Stomach (tissue), 9 donors: ENCODE measurements around the gene IL1RAPL2. TPM values are rescaled to one million over a fixed set of nuclear protein-coding genes. Genes with fewer than 3 reads are reported as not detected.
"Not testable (repeated sequence)": the region's sequence is repeated elsewhere in the genome, so short reads cannot be mapped to it uniquely, and the experiment has no call there.

ENCODE experiments used
- DNase-seq, 2 donors: peaks; one replicate each; pipeline versions ENCODE4 v3.0.0 to v3.0.0-alpha.2; 2013 to 2019
- H3K27ac ChIP-seq, 5 donors: fragments of 200-600 bp in 4 of 5; sonication (generic) in 4 of 5; one replicate each; pipeline ENCODE4 v1.5.1; 2013 to 2019; ENCODE audit warnings: mild to moderate bottlenecking in 1 of 5, moderate library complexity in 1 of 5
- H3K27me3 ChIP-seq, 3 donors: fragments of 200-600 bp; sonication (generic); one replicate each; pipeline ENCODE4 v1.5.1; 2017 to 2019; ENCODE audit warnings: mixed run types in 1 of 3
- H3K36me3 ChIP-seq, 4 donors: fragments of 200-600 bp; sonication (generic); 1 replicate in 3 of 4; 2 replicates in 1 of 4; pipeline ENCODE4 v1.5.1; 2016 to 2019
- H3K4me1 ChIP-seq, 4 donors: fragments of 200-600 bp; sonication (generic); one replicate each; pipeline ENCODE4 v1.5.1; 2016 to 2019
- H3K4me3 ChIP-seq, 4 donors: fragments of 200-600 bp; sonication (generic) in 3 of 4; one replicate each; pipeline ENCODE4 v1.5.1; 2016 to 2019; ENCODE audit warnings: mild to moderate bottlenecking in 1 of 4
- H3K9me3 ChIP-seq, 4 donors: fragments of 200-600 bp; sonication (generic); one replicate each; pipeline ENCODE4 v1.5.1; 2016 to 2019
- EP300 ChIP-seq: sonication (generic); formaldehyde crosslinking; IDR thresholded peaks from one replicate; pipeline ENCODE4 v1.6.1; 2017; ENCODE audit warnings: antibody characterized with exemption
- POLR2A ChIP-seq, 4 donors: fragments of 450-650 bp; IDR thresholded peaks; one replicate each; pipeline ENCODE4 v1.6.1; 2016; ENCODE audit warnings: antibody characterized with exemption in 4 of 4, control low read depth in 2 of 4, mild to moderate bottlenecking in 1 of 4, moderate library complexity in 1 of 4
- POLR2AphosphoS5 ChIP-seq, 3 donors: sonication (generic); formaldehyde crosslinking; IDR thresholded peaks; one replicate each; pipeline ENCODE4 v1.6.1; 2016; ENCODE audit warnings: antibody characterized with exemption in 3 of 3
- WGBS, 5 donors: extraction: QIAGEN DNeasy Blood & Tissue Kit in 3 of 5; methylation state at CpG; one replicate each; pipeline versions ENCODE4 v1.1.5 to v1.1.7; 2013 to 2018; 5-methylcytosine and 5-hydroxymethylcytosine counted together
- intact Hi-C: fragments of 100-400 bp; cut with DNase I; formaldehyde crosslinking; loops from one replicate; pipeline ENCODE4 v1.15.1; 2023; ENCODE audit warnings: low total_unique reads
- polyA plus RNA-seq, 3 donors: library from polyadenylated mRNA; stranded (reverse); fragments of 200-250 nt; gene quantifications; one replicate each; pipeline ENCODE4 v1.2.3, GENCODE V29; 2013
- total RNA-seq, 5 donors: library from RNA; depleted of rRNA; stranded (reverse); fragments of >200 nt; gene quantifications; one replicate each; pipeline versions ENCODE4 v1.1.0 to v1.2.3, GENCODE V29; 2014 to 2016
- TF ChIP-seq, protein P1 (sequence below), 7 experiments: fragments of 450-650 bp in 4 of 7; fragments of 200-600 bp in 3 of 7; sonication (generic) in 3 of 7; IDR thresholded peaks; one replicate each; pipeline ENCODE4 v1.5.1; 2016 to 2019; ENCODE audit warnings: antibody characterized with exemption in 7 of 7, control low read depth in 2 of 7, mild to moderate bottlenecking in 1 of 7
- donor health status: healthy with polysubstance abuse.
- donor health status: Bipolar disorder and iron deficiency.
- donor health status: healthy.

The IL1RAPL2 gene
- total and polyA plus RNA-seq, 8 donors: 1.1 TPM; not detected in 7

DNA sequence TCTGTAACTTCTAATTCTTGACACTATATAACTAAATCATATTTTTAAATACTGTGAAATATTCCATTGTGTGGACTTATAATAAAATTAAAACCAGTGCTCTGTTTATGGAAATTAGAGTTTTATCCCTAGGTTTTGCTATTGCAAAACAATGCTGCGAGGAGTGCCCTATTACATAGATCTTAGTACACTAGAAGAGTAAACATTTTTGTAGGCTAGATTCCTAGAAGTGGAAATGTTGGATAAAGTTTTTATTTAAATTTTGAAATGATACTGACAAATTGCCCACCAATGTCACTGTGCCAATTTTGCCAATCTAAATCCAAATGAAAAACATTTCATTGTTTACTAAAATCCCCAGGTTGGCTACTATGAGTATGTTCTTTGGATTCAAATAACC is 99.7 kb downstream of the IL1RAPL2 start:
- Histone ChIP-seq H3K4me1 (no peaks in the 10 kb centered on the region), H3K27ac (no peak overlapping the region), H3K27me3 (peaks cover 0 to 7% (median 0%) of the 10 kb centered on the region in 3 donors), H3K4me3 (no peak overlapping the region), H3K9me3 (no peaks in the 10 kb centered on the region), H3K36me3 (no peaks in the 10 kb centered on the region)
- WGBS, 5 donors: 50 to 81% (median 59%) methylated on average over 1 of the region's 1 CpG
- no peak for DNase-seq
- intact Hi-C loops: no loop called here
- TF ChIP-seq POLR2A (IDR thresholded peaks at IDR 0.05) (no peak), EP300 (no peak)

DNA sequence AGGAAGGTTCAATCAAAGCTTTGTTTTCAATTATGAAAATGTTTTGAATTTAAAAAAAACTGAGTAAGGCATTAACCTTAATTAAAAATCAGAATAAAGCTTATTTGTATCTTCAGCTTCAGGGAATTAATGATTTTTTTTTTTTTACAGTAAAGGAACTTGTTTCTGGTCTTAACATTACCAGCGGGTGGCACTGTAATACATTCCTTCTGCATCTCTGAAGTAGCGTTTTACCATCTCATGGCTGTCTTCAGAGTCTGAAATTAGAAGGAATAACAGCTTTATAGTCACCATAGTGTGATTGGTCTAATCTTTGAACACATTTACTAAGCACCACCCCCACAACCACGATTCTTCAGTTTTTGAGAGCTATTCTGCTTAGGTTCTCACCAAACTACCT is 102.6 kb downstream of the IL1RAPL2 start:
- Histone ChIP-seq H3K9me3 (no peaks in the 10 kb centered on the region), H3K27ac (no peak overlapping the region), H3K4me3 (no peak overlapping the region), H3K36me3 (no peaks in the 10 kb centered on the region), H3K27me3 (peaks cover 0 to 7% (median 0%) of the 10 kb centered on the region in 3 donors), H3K4me1 (no peaks in the 10 kb centered on the region)
- 7 to 12% (median 8%) methylated on average over 3 of the region's 3 CpGs for WGBS, 5 donors
- intact Hi-C loops: no loop called here
- peak in 1 of 2 donors; percentile 62 for DNase-seq
- TF ChIP-seq POLR2A (IDR thresholded peaks at IDR 0.05) (no peak), EP300 (no peak), POLR2AphosphoS5 (IDR thresholded peaks at IDR 0.05) (no peak)
- TF ChIP-seq, protein P1, sequence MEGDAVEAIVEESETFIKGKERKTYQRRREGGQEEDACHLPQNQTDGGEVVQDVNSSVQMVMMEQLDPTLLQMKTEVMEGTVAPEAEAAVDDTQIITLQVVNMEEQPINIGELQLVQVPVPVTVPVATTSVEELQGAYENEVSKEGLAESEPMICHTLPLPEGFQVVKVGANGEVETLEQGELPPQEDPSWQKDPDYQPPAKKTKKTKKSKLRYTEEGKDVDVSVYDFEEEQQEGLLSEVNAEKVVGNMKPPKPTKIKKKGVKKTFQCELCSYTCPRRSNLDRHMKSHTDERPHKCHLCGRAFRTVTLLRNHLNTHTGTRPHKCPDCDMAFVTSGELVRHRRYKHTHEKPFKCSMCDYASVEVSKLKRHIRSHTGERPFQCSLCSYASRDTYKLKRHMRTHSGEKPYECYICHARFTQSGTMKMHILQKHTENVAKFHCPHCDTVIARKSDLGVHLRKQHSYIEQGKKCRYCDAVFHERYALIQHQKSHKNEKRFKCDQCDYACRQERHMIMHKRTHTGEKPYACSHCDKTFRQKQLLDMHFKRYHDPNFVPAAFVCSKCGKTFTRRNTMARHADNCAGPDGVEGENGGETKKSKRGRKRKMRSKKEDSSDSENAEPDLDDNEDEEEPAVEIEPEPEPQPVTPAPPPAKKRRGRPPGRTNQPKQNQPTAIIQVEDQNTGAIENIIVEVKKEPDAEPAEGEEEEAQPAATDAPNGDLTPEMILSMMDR (IDR thresholded peaks at IDR 0.05): no peak

DNA sequence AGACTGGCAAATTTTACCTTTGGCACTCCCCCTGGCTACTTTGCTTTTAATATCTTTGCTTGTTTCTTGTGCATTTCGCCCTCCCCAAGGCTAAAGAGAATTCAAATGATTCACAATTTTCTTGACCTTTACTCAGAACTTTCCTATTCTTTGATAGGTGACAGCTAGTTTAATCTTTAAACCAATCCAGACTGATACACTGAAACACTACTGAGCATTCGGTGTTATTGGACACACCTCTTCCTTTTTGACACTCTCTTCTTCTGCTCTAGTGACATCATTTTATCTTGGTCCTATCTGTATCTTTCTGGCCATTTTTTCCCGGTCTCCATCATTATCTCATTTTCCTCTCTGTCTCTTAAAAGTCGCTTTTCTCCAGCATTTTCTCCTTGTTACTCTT is 103.1 kb downstream of the IL1RAPL2 start:
- no peaks in the 10 kb centered on the region for H3K9me3 ChIP-seq
- TF ChIP-seq POLR2AphosphoS5 (IDR thresholded peaks at IDR 0.05): no peak
- TF ChIP-seq, protein P1 (IDR thresholded peaks at IDR 0.05): no peak
- TF ChIP-seq POLR2A (IDR thresholded peaks at IDR 0.05): no peak
- TF ChIP-seq EP300: no peak
- H3K27ac ChIP-seq: no peak overlapping the region
- H3K27me3 ChIP-seq: peaks cover 0 to 3% (median 0%) of the 10 kb centered on the region in 3 donors
- WGBS, 5 donors: 50 to 86% (median 75%) methylated on average over 4 of the region's 4 CpGs
- H3K36me3 ChIP-seq: no peaks in the 10 kb centered on the region
- no peak overlapping the region for H3K4me3 ChIP-seq
- no peak for DNase-seq
- H3K4me1 ChIP-seq: no peaks in the 10 kb centered on the region
- intact Hi-C loops: no loop called here

DNA sequence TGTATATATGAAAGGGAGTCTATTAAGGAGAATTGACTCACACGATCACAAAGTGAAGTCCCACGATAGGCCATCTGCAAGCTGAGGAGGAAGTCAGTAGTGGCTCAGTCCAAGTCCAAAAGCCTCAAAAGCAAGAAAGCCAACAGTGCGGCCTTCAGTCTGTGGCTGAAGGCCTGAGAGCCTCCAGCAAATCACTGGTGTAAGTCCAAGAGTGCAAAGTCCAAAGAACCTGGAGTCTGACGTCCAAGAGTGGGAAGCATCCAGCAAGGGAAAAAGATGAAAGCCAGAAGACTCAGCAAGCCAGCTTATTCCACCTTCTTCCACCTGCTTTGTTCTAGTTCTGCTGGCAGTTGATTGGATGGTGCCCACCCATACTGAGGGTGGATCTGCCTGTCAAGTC is 104.1 kb downstream of the IL1RAPL2 start:
- peak in 1 of 2 donors; percentile 35 for DNase-seq
- Histone ChIP-seq H3K36me3 (no peaks in the 10 kb centered on the region), H3K27me3 (no peaks in the 10 kb centered on the region), H3K4me3 (no peak overlapping the region), H3K4me1 (no peaks in the 10 kb centered on the region), H3K27ac (no peak overlapping the region), H3K9me3 (no peaks in the 10 kb centered on the region)
- 34 to 53% (median 41%) methylated on average over 4 of the region's 4 CpGs for WGBS, 5 donors
- TF ChIP-seq, protein P1 (IDR thresholded peaks at IDR 0.05): no peak
- no peak for TF ChIP-seq EP300
- TF ChIP-seq POLR2AphosphoS5 (IDR thresholded peaks at IDR 0.05): no peak
- TF ChIP-seq POLR2A (IDR thresholded peaks at IDR 0.05): no peak
- intact Hi-C loops: no loop called here

DNA sequence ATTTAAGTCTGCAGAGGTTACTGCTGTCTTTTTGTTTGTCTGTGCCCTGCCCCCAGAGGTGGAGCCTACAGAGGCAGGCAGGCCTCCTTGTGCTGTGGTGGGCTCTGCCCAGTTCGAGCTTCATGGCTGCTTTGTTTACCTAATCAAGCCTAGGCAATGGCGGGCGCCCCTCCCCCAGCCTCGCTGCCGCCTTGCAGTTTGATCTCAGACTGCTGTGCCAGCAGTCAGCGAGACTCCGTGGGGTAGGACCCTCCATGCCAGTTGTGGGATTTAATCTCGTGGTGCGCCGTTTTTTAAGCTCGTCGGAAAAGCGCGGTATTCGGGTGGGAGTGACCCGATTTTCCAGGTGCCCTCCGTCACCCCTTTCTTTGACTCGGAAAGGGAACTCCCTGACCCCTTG is 111.5 kb downstream of the IL1RAPL2 start:
- intact Hi-C loops, H3K27ac ChIP-seq, H3K27me3 ChIP-seq, H3K4me3 ChIP-seq, H3K36me3 ChIP-seq, DNase-seq, H3K4me1 ChIP-seq, H3K9me3 ChIP-seq: not testable (repeated sequence)
- 62 to 97% (median 80%) methylated on average over 11 to 18 of the region's 18 CpGs for WGBS, 5 donors
